KMS-11 (cell line): Measurements from ENCODE around the gene ZNF136.

Experiments used
- H2AFZ ChIP-seq: fragments of 200-600 bp; sonication (generic); 2 replicates; pipeline ENCODE4 v1.6.1; 2016; ENCODE audit warnings: antibody characterized with exemption, mixed run types, low read depth
- H3K27ac ChIP-seq: fragments of 200-600 bp; sonication (generic); 2 replicates; pipeline ENCODE4 v1.6.1; 2016; ENCODE audit warnings: mild to moderate bottlenecking, mixed run types
- H3K27me3 ChIP-seq: fragments of 200-600 bp; sonication (generic); 2 replicates; pipeline ENCODE4 v1.6.1; 2017; ENCODE audit warnings: mild to moderate bottlenecking, low read depth, mixed run types, moderate library complexity; ENCODE audit not compliant: insufficient read depth
- H3K36me3 ChIP-seq: fragments of 200-600 bp; sonication (generic); 2 replicates; pipeline ENCODE4 v1.6.1; 2017; ENCODE audit warnings: mild to moderate bottlenecking, mixed run types; ENCODE audit not compliant: insufficient read depth
- H3K4me1 ChIP-seq: fragments of 200-600 bp; sonication (generic); 2 replicates; pipeline ENCODE4 v1.6.1; 2016; ENCODE audit warnings: mild to moderate bottlenecking, low read depth, mixed run types; ENCODE audit not compliant: poor library complexity, severe bottlenecking
- H3K4me2 ChIP-seq: fragments of 200-600 bp; sonication (generic); 2 replicates; pipeline ENCODE4 v1.7.0; 2016; ENCODE audit warnings: mild to moderate bottlenecking, mixed run types
- H3K4me3 ChIP-seq: fragments of 200-600 bp; sonication (generic); IDR thresholded peaks from 2 replicates; pipeline ENCODE4 v1.6.1; 2017; ENCODE audit warnings: low read depth, low read length, mixed read lengths; ENCODE audit not compliant: insufficient read depth
- H3K79me2 ChIP-seq: fragments of 200-600 bp; sonication (generic); 2 replicates; pipeline ENCODE4 v1.6.1; 2016; ENCODE audit warnings: low read depth, mixed run types; ENCODE audit not compliant: insufficient read depth
- H3K9ac ChIP-seq: fragments of 200-600 bp; sonication (generic); 2 replicates; pipeline ENCODE4 v1.6.1; 2016; ENCODE audit warnings: mild to moderate bottlenecking, mixed run types
- H4K20me1 ChIP-seq: fragments of 200-600 bp; sonication (generic); 2 replicates; pipeline ENCODE4 v1.6.1; 2016; ENCODE audit warnings: mild to moderate bottlenecking, mixed run types; ENCODE audit not compliant: insufficient read depth
- TF ChIP-seq, protein P1 (sequence below): fragments of 200-600 bp; sonication (generic); conservative IDR thresholded peaks from 2 replicates; pipeline ENCODE4 v1.6.1; 2017; ENCODE audit warnings: low read depth, mild to moderate bottlenecking, antibody characterized with exemption, low read length, moderate library complexity, mixed read lengths

The ZNF136 gene

DNA sequence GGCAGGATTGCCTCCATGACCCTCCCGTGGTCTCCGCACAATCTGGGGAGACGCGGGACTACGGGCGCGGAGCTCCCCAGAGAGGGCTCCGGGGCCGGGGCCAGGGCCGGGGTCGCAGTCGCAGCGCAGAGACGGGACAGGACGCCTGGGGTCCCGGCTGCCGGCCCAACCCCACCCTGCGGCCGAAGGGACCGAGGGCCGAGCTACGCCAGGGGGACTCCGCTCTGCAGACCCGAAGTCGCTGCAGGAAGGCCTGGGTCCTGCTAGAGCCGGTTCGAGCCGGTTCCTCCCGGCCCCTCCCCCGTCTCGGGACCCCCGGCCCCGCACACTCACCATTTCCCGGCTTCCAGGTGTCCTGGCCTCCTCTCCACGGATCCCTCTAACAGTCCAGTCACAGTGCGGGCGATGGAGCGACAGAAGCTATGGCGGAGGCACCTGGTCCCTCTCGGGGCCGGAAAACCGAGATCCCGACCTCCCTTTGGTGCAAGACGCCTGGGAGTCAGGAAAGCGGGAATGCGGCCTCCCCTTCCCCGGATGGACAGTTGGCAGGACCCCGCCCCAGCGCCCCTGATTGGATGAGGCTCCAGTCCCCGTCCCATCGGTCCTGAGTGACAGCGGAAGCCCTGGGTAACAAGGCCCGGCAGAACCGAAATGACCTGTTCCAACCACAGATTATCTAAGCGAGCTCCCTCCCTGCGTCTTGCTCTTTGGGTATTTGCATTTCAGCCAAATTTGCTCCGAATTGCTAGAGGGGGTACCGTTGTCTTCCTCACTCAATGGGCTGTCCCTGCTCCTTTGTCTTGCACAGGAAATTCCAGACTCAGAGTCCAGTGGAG lies 6.5 kb upstream of the ZNF136 start, which contains the start of gene ZNF625:
ZNF625 (minus strand) TSS at position 512 of the 836 bp plus-strand sequence; CDS start at position 336, 176 bp downstream.
- H3K79me2 ChIP-seq, result no peaks in the 10 kb centered on the region

DNA sequence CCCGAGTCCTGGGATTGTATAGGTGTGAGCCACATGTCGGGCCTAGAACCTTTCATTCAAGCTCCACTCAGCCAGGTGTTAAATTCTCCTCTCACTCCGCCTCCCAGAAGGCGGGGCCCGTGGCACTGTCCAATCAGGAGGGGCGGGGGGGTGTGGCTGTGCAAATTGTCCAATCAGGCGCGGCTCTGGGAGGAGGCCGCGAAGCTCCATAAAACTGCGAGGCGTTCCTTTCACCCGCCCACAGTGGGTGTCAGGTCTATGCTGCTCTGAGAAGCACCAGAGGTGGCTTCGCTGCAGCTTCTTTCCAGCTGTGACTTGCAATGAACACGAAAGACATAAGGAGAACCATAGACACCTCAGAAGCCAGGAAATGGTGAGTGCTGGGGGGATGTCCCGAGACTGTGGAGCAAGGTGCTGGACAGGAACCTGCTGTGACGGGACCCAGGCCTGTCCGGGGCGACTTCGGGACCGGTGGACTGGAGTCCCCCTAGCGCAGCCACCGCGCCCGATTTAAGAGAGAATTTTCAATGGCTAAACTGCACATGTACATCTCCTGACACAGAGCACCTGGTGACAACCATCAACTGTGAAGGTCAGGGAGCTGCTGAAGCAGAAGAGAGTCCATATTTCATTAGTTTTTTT lies 3.0 kb upstream of the ZNF136 start:
- no peak overlapping the region for H3K4me3 ChIP-seq
- no peaks in the 10 kb centered on the region for H4K20me1 ChIP-seq
- H3K4me1 ChIP-seq, result peaks cover 6% of the 10 kb centered on the region
- H2AFZ ChIP-seq, result no peak overlapping the region
- TF ChIP-seq, protein P1, sequence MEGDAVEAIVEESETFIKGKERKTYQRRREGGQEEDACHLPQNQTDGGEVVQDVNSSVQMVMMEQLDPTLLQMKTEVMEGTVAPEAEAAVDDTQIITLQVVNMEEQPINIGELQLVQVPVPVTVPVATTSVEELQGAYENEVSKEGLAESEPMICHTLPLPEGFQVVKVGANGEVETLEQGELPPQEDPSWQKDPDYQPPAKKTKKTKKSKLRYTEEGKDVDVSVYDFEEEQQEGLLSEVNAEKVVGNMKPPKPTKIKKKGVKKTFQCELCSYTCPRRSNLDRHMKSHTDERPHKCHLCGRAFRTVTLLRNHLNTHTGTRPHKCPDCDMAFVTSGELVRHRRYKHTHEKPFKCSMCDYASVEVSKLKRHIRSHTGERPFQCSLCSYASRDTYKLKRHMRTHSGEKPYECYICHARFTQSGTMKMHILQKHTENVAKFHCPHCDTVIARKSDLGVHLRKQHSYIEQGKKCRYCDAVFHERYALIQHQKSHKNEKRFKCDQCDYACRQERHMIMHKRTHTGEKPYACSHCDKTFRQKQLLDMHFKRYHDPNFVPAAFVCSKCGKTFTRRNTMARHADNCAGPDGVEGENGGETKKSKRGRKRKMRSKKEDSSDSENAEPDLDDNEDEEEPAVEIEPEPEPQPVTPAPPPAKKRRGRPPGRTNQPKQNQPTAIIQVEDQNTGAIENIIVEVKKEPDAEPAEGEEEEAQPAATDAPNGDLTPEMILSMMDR, result no peak
- H3K27ac ChIP-seq, result no peak overlapping the region
- H3K79me2 ChIP-seq, result peaks cover 18% of the 10 kb centered on the region
- H3K36me3 ChIP-seq, result no peaks in the 10 kb centered on the region
- H3K4me2 ChIP-seq, result no peak overlapping the region
- no peak overlapping the region for H3K9ac ChIP-seq
- H3K27me3 ChIP-seq, result no peaks in the 10 kb centered on the region

More for the DNA sequence above, 6.5 kb upstream of the ZNF136 start, which contains the start of gene ZNF625:
- Histone ChIP-seq H3K36me3 (no peaks in the 10 kb centered on the region), H3K4me3 (no peak within 1 kb of the TSS), H4K20me1 (no peaks in the 10 kb centered on the region), H3K27ac (no peak within 1 kb of the TSS), H3K27me3 (no peaks in the 10 kb centered on the region), H3K9ac (no peak within 1 kb of the TSS), H3K4me2 (no peak within 1 kb of the TSS), H3K4me1 (no peaks in the 10 kb centered on the region), H2AFZ (no peak within 1 kb of the TSS)
- TF ChIP-seq, protein P1, result no peak

DNA sequence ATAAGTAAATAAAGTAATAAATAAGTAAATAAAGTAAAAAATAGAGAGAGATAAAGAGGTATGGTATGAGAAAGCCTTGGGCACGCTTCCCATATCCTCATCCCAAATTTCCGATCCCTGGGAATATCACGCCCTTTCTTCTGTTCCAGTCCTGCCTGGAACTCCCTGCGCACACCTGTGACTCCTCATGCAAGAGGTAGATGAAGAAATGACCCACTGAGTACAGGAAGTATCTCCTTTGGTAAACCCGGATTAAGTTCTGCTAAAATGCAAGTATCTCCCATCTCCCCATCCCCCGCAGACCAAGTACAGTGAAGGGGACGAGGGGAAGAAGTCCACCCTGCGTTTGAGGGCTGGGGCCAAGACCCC lies 399 bp upstream of the ZNF136 start:
- Histone ChIP-seq H3K27me3 (no peaks in the 10 kb centered on the region), H3K4me3 (no peak overlapping the region), H3K79me2 (peaks cover 38% of the 10 kb centered on the region), H3K4me2 (peak overlapping the region; percentile 47; the same call in 1 of the 2 replicates), H4K20me1 (no peaks in the 10 kb centered on the region), H3K9ac (no peak overlapping the region), H3K27ac (no peak overlapping the region), H2AFZ (peak overlapping the region; percentile 80), H3K36me3 (no peaks in the 10 kb centered on the region), H3K4me1 (peaks cover 6% of the 10 kb centered on the region)
- TF ChIP-seq, protein P1, result no peak

DNA sequence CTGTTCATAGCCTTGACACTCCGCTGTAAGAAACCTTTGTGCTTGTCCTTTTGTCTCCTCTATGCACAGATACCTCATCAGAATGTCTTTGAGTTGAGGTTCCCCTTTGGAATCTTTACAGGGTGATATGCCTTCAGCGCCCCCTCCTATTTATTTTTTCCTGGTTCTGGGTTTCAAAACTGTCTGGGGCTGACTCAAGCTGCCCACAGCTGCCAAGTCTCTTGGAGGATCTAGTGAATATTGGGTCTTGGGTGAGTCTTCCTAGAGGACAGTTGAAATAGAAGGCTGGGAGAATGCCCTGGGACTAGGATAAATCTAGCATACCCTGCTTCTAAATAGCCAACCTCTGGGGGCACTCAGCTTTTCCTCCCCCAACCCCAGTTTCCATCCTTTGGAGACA lies 930 bp downstream of the ZNF136 start:
- Histone ChIP-seq H3K79me2 (peaks cover 40% of the 10 kb centered on the region), H3K27ac (no peak overlapping the region; the same call in 1 of the 2 replicates), H3K4me1 (peaks cover 6% of the 10 kb centered on the region), H3K4me3 (no peak overlapping the region), H4K20me1 (no peaks in the 10 kb centered on the region), H3K4me2 (peak overlapping the region; percentile 91), H2AFZ (no peak overlapping the region), H3K27me3 (no peaks in the 10 kb centered on the region), H3K9ac (peak overlapping the region; percentile 86; the same call in 1 of the 2 replicates), H3K36me3 (no peaks in the 10 kb centered on the region)
- TF ChIP-seq, protein P1, result no peak
